ENCODE measurements around the gene EBF3.

EBF3 gene

GRCh38 chr10:129887381-129887905, 76.6 kb downstream of the EBF3 start:
- TF ChIP-seq CTCF (conservative IDR thresholded peaks at IDR 0.05) = no peak
- H3K27ac ChIP-seq = no peak overlapping the region

- H3K27ac ChIP-seq = no peak overlapping the region
- no peak for TF ChIP-seq CTCF (conservative IDR thresholded peaks at IDR 0.05)
These were observed 77.8 kb downstream of the EBF3 start for GRCh38 chr10:129886263-129886662.

GRCh38 chr10:129885526-129885925, 78.5 kb downstream of the EBF3 start:
- no peak overlapping the region for H3K27ac ChIP-seq
- TF ChIP-seq CTCF (conservative IDR thresholded peaks at IDR 0.05) = no peak

- no peak overlapping the region for H3K27ac ChIP-seq
- TF ChIP-seq CTCF (conservative IDR thresholded peaks at IDR 0.05) = no peak
These were observed 79.5 kb downstream of the EBF3 start for GRCh38 chr10:129884398-129885078.

GRCh38 chr10:129883626-129884397, 80.3 kb downstream of the EBF3 start:
- TF ChIP-seq CTCF (conservative IDR thresholded peaks at IDR 0.05) = no peak
- H3K27ac ChIP-seq = no peak overlapping the region

- no peak for TF ChIP-seq CTCF (conservative IDR thresholded peaks at IDR 0.05)
- no peak overlapping the region for H3K27ac ChIP-seq
These were observed 81.0 kb downstream of the EBF3 start for GRCh38 chr10:129883029-129883428.

- TF ChIP-seq CTCF (conservative IDR thresholded peaks at IDR 0.05) = no peak
- no peak overlapping the region for H3K27ac ChIP-seq
These were observed 81.6 kb downstream of the EBF3 start for GRCh38 chr10:129882291-129883010.
